SK-N-SH (cell line): ENCODE data around the gene NPEPL1. TPM values are rescaled to one million over a fixed set of nuclear protein-coding genes. Genes with fewer than 3 reads are reported as not detected.

Experiments used
- CTCF ChIA-PET: fragments of 300-600, 350-600 bp; formaldehyde crosslinking; extraction: SDS; loops from one replicate; lab custom pipeline; 2021; lab: Yijun Ruan, JAX
- POLR2A ChIA-PET: fragments of 350-600 bp; sonication (Branson Sonifier 250); formaldehyde crosslinking; extraction: SDS; loops from one replicate; lab custom pipeline; 2020; ENCODE audit warnings: antibody characterized with exemption, inconsistent platforms; lab: Yijun Ruan, JAX
- DNase-seq: peaks from one replicate; pipeline ENCODE4 v3.0.0; 2012
- H2AFZ ChIP-seq: fragments of 200-600 bp; sonication (generic); 2 replicates; pipeline ENCODE4 v1.8.1; 2016; ENCODE audit warnings: antibody characterized with exemption, mild to moderate bottlenecking, low read depth
- H3F3A ChIP-seq: fragments of 200-600 bp; sonication (generic); replicated peaks from 2 replicates; pipeline ENCODE3; 2016; ENCODE audit warnings: antibody characterized with exemption, mild to moderate bottlenecking; ENCODE audit not compliant: insufficient read depth
- H3K27ac ChIP-seq, 2 experiments: fragments of 200-500 bp in 1 of 2; fragments of 200-600 bp in 1 of 2; sonication (Bioruptor generic) in 1 of 2; sonication (generic), shearing (Covaris generic) in 1 of 2; 2 replicates each; pipeline versions ENCODE4 v1.5.1 to v1.6.1; 2014 to 2016; ENCODE audit warnings: low read depth in 2 of 2, inconsistent platforms in 1 of 2, low read length in 1 of 2, mild to moderate bottlenecking in 1 of 2, mixed read lengths in 1 of 2
- H3K27me3 ChIP-seq: fragments of 200-600 bp; sonication (generic), shearing (Covaris generic); 2 replicates; pipeline ENCODE4 v1.6.1; 2016; ENCODE audit warnings: mixed run types; ENCODE audit not compliant: insufficient read depth
- H3K36me3 ChIP-seq, 2 experiments: fragments of 200-500 bp in 1 of 2; fragments of 200-600 bp in 1 of 2; sonication (Bioruptor generic) in 1 of 2; sonication (generic) in 1 of 2; replicated peaks in 1 of 2; 2 replicates each; pipeline versions ENCODE3 to v1.5.1; 2014 to 2016; ENCODE audit warnings: low read length in 1 of 2, mild to moderate bottlenecking in 1 of 2; ENCODE audit not compliant: insufficient read depth in 2 of 2, control insufficient read depth in 1 of 2
- H3K4me1 ChIP-seq, 2 experiments: fragments of 200-500 bp in 1 of 2; fragments of 200-600 bp in 1 of 2; sonication (Bioruptor generic) in 1 of 2; sonication (generic), shearing (Covaris generic) in 1 of 2; 2 replicates each; pipeline versions ENCODE4 v1.5.1 to v1.6.1; 2014 to 2016; ENCODE audit warnings: low read depth in 1 of 2, low read length in 1 of 2, mixed run types in 1 of 2; ENCODE audit not compliant: insufficient read depth in 2 of 2, control insufficient read depth in 1 of 2
- H3K4me2 ChIP-seq: fragments of 200-600 bp; sonication (generic), shearing (Covaris generic); 2 replicates; pipeline ENCODE4 v1.6.1; 2017; ENCODE audit warnings: mixed run types
- H3K4me3 ChIP-seq, 2 experiments: fragments of 200-500 bp in 1 of 2; fragments of 200-600 bp in 1 of 2; sonication (Bioruptor generic) in 1 of 2; sonication (generic), shearing (Covaris generic) in 1 of 2; 2 replicates each; pipeline versions ENCODE4 v1.5.1 to v1.8.1; 2014 to 2016; ENCODE audit warnings: low read depth in 2 of 2, inconsistent platforms in 1 of 2, low read length in 1 of 2, mild to moderate bottlenecking in 1 of 2, mixed read lengths in 1 of 2, moderate library complexity in 1 of 2
- H3K79me2 ChIP-seq: fragments of 200-600 bp; sonication (generic); 2 replicates; pipeline ENCODE4 v1.8.1; 2017; ENCODE audit warnings: mild to moderate bottlenecking; ENCODE audit not compliant: insufficient read depth
- H3K9ac ChIP-seq: fragments of 200-600 bp; sonication (generic); 2 replicates; pipeline ENCODE4 v1.6.1; 2017; ENCODE audit warnings: mixed run types
- H3K9me2 ChIP-seq: fragments of 200-600 bp; sonication (generic); 2 replicates; pipeline ENCODE4 v1.6.1; 2017; ENCODE audit warnings: mixed run types
- H3K9me3 ChIP-seq: fragments of 200-600 bp; sonication (generic); 2 replicates; pipeline ENCODE4 v1.6.1; 2017; ENCODE audit warnings: mixed run types, mild to moderate bottlenecking, moderate library complexity
- H4K20me1 ChIP-seq: fragments of 200-600 bp; sonication (generic); 2 replicates; pipeline ENCODE4 v1.6.1; 2017; ENCODE audit warnings: mild to moderate bottlenecking, mixed run types; ENCODE audit not compliant: insufficient read depth
- CTCF ChIP-seq: fragments of 200-600 bp; sonication (generic); IDR thresholded peaks from 2 replicates; pipeline ENCODE4 v1.6.1; 2017; ENCODE audit warnings: antibody characterized with exemption, mild to moderate bottlenecking, moderate library complexity
- EP300 ChIP-seq, 2 experiments: IDR thresholded peaks; 2 replicates each; pipeline versions ENCODE4 v1.4.0 to v1.6.1; 2012; ENCODE audit warnings: borderline replicate concordance in 1 of 2, low read depth in 1 of 2, low read length in 1 of 2
- FOXJ3 ChIP-seq: sonication (generic); formaldehyde crosslinking; IDR thresholded peaks from 2 replicates; pipeline ENCODE4 v1.5.1; 2020; ENCODE audit warnings: mild to moderate bottlenecking, missing genetic modification reagents
- FOXM1 ChIP-seq: IDR thresholded peaks from 2 replicates; pipeline ENCODE4 v1.4.0; 2012; ENCODE audit warnings: low read depth, mild to moderate bottlenecking
- GABPA ChIP-seq: IDR thresholded peaks from 2 replicates; pipeline ENCODE4 v1.4.0; 2012; ENCODE audit warnings: low read depth, mild to moderate bottlenecking
- NFIC ChIP-seq: IDR thresholded peaks from 2 replicates; pipeline ENCODE4 v1.4.0; 2012; ENCODE audit warnings: borderline replicate concordance
- NRF1 ChIP-seq: IDR thresholded peaks from 2 replicates; pipeline ENCODE4 v1.6.1; 2012; ENCODE audit warnings: low read depth, mild to moderate bottlenecking, low read length
- POLR2AphosphoS5 ChIP-seq: IDR thresholded peaks from 2 replicates; pipeline ENCODE4 v1.6.1; 2012; ENCODE audit warnings: low read depth, low read length
- RCOR1 ChIP-seq: fragments of 150-350 bp; IDR thresholded peaks from 2 replicates; pipeline ENCODE4 v1.6.1; 2017; ENCODE audit warnings: antibody characterized with exemption, low read length
- REST ChIP-seq: IDR thresholded peaks from 2 replicates; pipeline ENCODE4 v1.6.1; 2012; ENCODE audit warnings: mild to moderate bottlenecking, low read depth, low read length, moderate library complexity
- TAF1 ChIP-seq: IDR thresholded peaks from 2 replicates; pipeline ENCODE4 v1.6.1; 2012; ENCODE audit warnings: low read depth, mild to moderate bottlenecking, low read length, moderate library complexity, borderline replicate concordance
- TCF12 ChIP-seq: IDR thresholded peaks from 2 replicates; pipeline ENCODE4 v1.4.0; 2012
- USF1 ChIP-seq: IDR thresholded peaks from 2 replicates; pipeline ENCODE4 v1.4.0; 2012; ENCODE audit warnings: low read depth, borderline replicate concordance
- WGBS: methylation state at CpG from one replicate; pipeline ENCODE4 v1.1.6; 2017; ENCODE audit warnings: low lambda C conversion rate; 5-methylcytosine and 5-hydroxymethylcytosine counted together
- polyA plus RNA-seq, 3 experiments: library from polyadenylated mRNA; depleted of rRNA; stranded (reverse); fragments of >200 nt; gene quantifications; 2 replicates each; pipeline ENCODE4 v1.2.3, GENCODE V29; 2012
- TF ChIP-seq, protein P1 (sequence below): IDR thresholded peaks from 2 replicates; pipeline ENCODE4; 2012

The NPEPL1 gene
- polyA plus RNA-seq, 1 of the 3 experiments (the other 2 are of a cell fraction) = 2.8 TPM

DNA sequence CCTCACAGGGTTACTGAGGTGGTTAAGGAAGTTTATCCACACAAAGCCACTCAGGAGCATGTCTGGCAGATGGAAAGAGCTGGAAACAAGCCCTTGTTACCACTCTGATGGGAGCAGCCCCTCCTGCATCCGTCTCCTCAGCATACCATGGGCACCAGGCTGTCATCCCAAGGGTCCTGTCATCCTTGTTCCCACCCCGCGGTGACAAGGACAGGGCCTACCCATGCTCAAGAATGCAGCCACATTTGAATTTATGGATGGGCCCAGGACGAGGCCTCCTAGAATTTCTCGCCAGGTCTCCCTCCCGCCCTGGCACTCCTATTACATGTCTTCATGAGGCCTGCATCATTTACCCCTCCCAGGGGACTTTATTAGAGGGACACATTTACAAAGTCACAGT, 60.0 kb downstream of the NPEPL1 start:
- Histone ChIP-seq H3K4me1 (no peaks in the 10 kb centered on the region), H3K4me3 (no peak overlapping the region), H3K9me3 (no peaks in the 10 kb centered on the region), H3K27me3 (peaks cover 21% of the 10 kb centered on the region; the same call in 1 of the 2 replicates), H2AFZ (no peak overlapping the region), H3K4me2 (no peak overlapping the region), H3F3A (no peaks in the 10 kb centered on the region), H3K9me2 (no peaks in the 10 kb centered on the region), H3K36me3 (no peaks in the 10 kb centered on the region), H4K20me1 (no peaks in the 10 kb centered on the region), H3K27ac (no peak overlapping the region), H3K79me2 (no peaks in the 10 kb centered on the region), H3K9ac (no peak overlapping the region)
- ChIA-PET POLR2A (no interaction called here), CTCF (no interaction called here)
- no peak for DNase-seq
- 69% methylated on average over 6 of the region's 6 CpGs for WGBS
- TF ChIP-seq CTCF (no peak), RCOR1 (no peak), NRF1 (no peak), TCF12 (no peak), GABPA (no peak), FOXJ3 (CRISPR knock-in tag) (no peak), POLR2AphosphoS5 (no peak), TAF1 (no peak), REST (no peak), EP300 (IDR thresholded peaks at IDR 0.05; ENCODE audit: borderline replicate concordance in 1 of 2, low read depth in 1 of 2, low read length in 1 of 2) (no peak), NFIC (no peak), USF1 (no peak), FOXM1 (no peak)
- TF ChIP-seq, protein P1, sequence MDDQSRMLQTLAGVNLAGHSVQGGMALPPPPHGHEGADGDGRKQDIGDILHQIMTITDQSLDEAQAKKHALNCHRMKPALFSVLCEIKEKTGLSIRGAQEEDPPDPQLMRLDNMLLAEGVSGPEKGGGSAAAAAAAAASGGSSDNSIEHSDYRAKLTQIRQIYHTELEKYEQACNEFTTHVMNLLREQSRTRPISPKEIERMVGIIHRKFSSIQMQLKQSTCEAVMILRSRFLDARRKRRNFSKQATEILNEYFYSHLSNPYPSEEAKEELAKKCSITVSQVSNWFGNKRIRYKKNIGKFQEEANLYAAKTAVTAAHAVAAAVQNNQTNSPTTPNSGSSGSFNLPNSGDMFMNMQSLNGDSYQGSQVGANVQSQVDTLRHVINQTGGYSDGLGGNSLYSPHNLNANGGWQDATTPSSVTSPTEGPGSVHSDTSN = no peak
